ENCODE results near the gene OSBPL6.

GRCh38 chr2:178429336-178429735 is 235.0 kb downstream of the OSBPL6 start:
- TF ChIP-seq CTCF (IDR thresholded peaks at IDR 0.05; ENCODE audit: borderline replicate concordance, extremely low read depth, low read length, poor library complexity, severe bottlenecking) (no peak), EZH2 (IDR thresholded peaks at IDR 0.05; ENCODE audit: borderline replicate concordance, low read depth, low read length, severe bottlenecking) (no peak)
